GM19455 (cell line): Measurements from ENCODE around the gene STC2.

Source experiments
- ATAC-seq: cut with Tn5 transposase; IDR thresholded peaks from one replicate; pipeline ENCODE4 v1.9.1; 2021; ENCODE audit not compliant: unreplicated experiment

STC2 gene

GRCh38 chr5:173268750-173269432, 59.3 kb downstream of the STC2 start:
- ATAC-seq: no peak

- ATAC-seq: no peak
Observed at GRCh38 chr5:173265433-173265832, 62.8 kb downstream of the STC2 start.
